A549 (cell line): Measurements from ENCODE around the gene C4orf54. TPM values are rescaled to one million over a fixed set of nuclear protein-coding genes. Genes with fewer than 3 reads are reported as not detected.

ENCODE experiments used
- ATAC-seq, 2 experiments: fragments of 200-7000 bp in 1 of 2; fragments of >200 bp in 1 of 2; cut with Nextera tagmentation in 1 of 2; cut with Tn5 transposase in 1 of 2; 3 replicates each; pipeline versions ENCODE4 v1.8.0 to v1.9.1; 2018 to 2020; ENCODE audit warnings: mild to moderate bottlenecking in 1 of 2, moderate library complexity in 1 of 2
- CTCF ChIA-PET: fragments of 300-600 bp; sonication (Branson Sonifier 250); formaldehyde crosslinking; extraction: SDS; loops from one replicate; lab custom pipeline; 2021; ENCODE audit warnings: antibody characterized with exemption, inconsistent platforms; lab: Yijun Ruan, JAX
- POLR2A ChIA-PET: fragments of 350-600 bp; formaldehyde crosslinking; extraction: SDS; loops from one replicate; lab custom pipeline; 2021; ENCODE audit warnings: antibody characterized with exemption, inconsistent platforms; lab: Yijun Ruan, JAX
- DNase-seq, 2 experiments: peaks; one replicate each; pipeline versions ENCODE4 v3.0.0 to v3.0.0-alpha.2; 2011 to 2016; ENCODE audit warnings: low read depth in 1 of 2, low spot score in 1 of 2
- FAIRE-seq: peaks from 2 replicates; lab custom pipeline; 2011; peaks lifted over from hg19 to GRCh38; lab: Jason Lieb, UNC
- H3K27ac ChIP-seq, 2 experiments: fragments of >200 bp; sonication (Bioruptor Twin); formaldehyde crosslinking; 3 replicates each; pipeline ENCODE4 v1.5.1; 2016 to 2017
- H3K4me1 ChIP-seq: fragments of >200 bp; sonication (Bioruptor Twin); formaldehyde crosslinking; 3 replicates; pipeline ENCODE4 v1.6.1; 2016
- H3K4me2 ChIP-seq: fragments of >200 bp; sonication (Bioruptor Twin); formaldehyde crosslinking; 3 replicates; pipeline ENCODE4 v1.6.1; 2016
- H3K4me3 ChIP-seq: fragments of >200 bp; sonication (Bioruptor Twin); formaldehyde crosslinking; 3 replicates; pipeline ENCODE4 v1.5.1; 2016
- H3K9me3 ChIP-seq: fragments of >200 bp; sonication (Bioruptor Twin); formaldehyde crosslinking; 3 replicates; pipeline ENCODE4 v1.6.1; 2016
- ATOH8 ChIP-seq: fragments of 250-450 bp; sonication (Bioruptor Pico); IDR thresholded peaks from 2 replicates; pipeline ENCODE4 v1.5.0; 2020; ENCODE audit warnings: low read depth, mild to moderate bottlenecking, moderate library complexity
- CBX8 ChIP-seq: fragments of 200-600 bp; sonication (generic); IDR thresholded peaks from 2 replicates; pipeline ENCODE4 v1.6.1; 2016
- CHD2 ChIP-seq: fragments of 150-350 bp; IDR thresholded peaks from 2 replicates; pipeline ENCODE4 v1.6.1; 2014; ENCODE audit warnings: low read length; ENCODE audit not compliant: partially characterized antibody
- CHD4 ChIP-seq: fragments of 200-600 bp; sonication (generic); IDR thresholded peaks from 2 replicates; pipeline ENCODE4 v1.6.1; 2016; ENCODE audit warnings: antibody characterized with exemption, mild to moderate bottlenecking, borderline replicate concordance
- CTCF ChIP-seq: fragments of >200 bp; sonication (Bioruptor Twin); formaldehyde crosslinking; IDR thresholded peaks from 3 replicates; pipeline ENCODE4 v1.5.1; 2016
- EHF ChIP-seq: fragments of 250-450 bp; sonication (Bioruptor Pico); IDR thresholded peaks from 2 replicates; pipeline ENCODE4 v1.5.0; 2020; ENCODE audit warnings: mild to moderate bottlenecking
- ELK1 ChIP-seq: fragments of 150-350 bp; IDR thresholded peaks from 2 replicates; pipeline ENCODE4 v1.6.1; 2014; ENCODE audit warnings: low read depth, mild to moderate bottlenecking, low read length
- ESRRA ChIP-seq: fragments of 150-350 bp; IDR thresholded peaks from 2 replicates; pipeline ENCODE4 v1.6.1; 2014; ENCODE audit warnings: mild to moderate bottlenecking, low read length, borderline replicate concordance
- FOSB ChIP-seq: fragments of 250-450 bp; sonication (Bioruptor Pico); IDR thresholded peaks from 2 replicates; pipeline ENCODE4 v1.5.0; 2020; ENCODE audit warnings: mild to moderate bottlenecking, moderate library complexity
- FOXS1 ChIP-seq: fragments of 250-450 bp; sonication (Bioruptor Pico); IDR thresholded peaks from 2 replicates; pipeline ENCODE4 v1.5.0; 2020; ENCODE audit warnings: mild to moderate bottlenecking, moderate library complexity
- HDAC2 ChIP-seq: fragments of 200-600 bp; sonication (generic); IDR thresholded peaks from 2 replicates; pipeline ENCODE4 v1.6.1; 2016
- JUNB ChIP-seq: fragments of >200 bp; sonication (Bioruptor Twin); formaldehyde crosslinking; IDR thresholded peaks from 2 replicates; pipeline ENCODE4 v1.6.1; 2016
- MYC ChIP-seq: IDR thresholded peaks from 2 replicates; pipeline ENCODE4 v1.6.1; 2012; ENCODE audit warnings: mild to moderate bottlenecking, inconsistent platforms, low read length, improper control_type of control experiment, borderline replicate concordance
- PHF8 ChIP-seq: fragments of 200-600 bp; sonication (generic); IDR thresholded peaks from 2 replicates; pipeline ENCODE4 v1.6.1; 2016; ENCODE audit warnings: low read depth, mild to moderate bottlenecking, antibody characterized with exemption, moderate library complexity, borderline replicate concordance
- POLR2A ChIP-seq: IDR thresholded peaks from 2 replicates; pipeline ENCODE4 v1.6.1; 2012; ENCODE audit warnings: mild to moderate bottlenecking, low read length
- RARB ChIP-seq: fragments of 250-450 bp; sonication (Bioruptor Pico); IDR thresholded peaks from 2 replicates; pipeline ENCODE4 v1.8.0; 2021; ENCODE audit warnings: mild to moderate bottlenecking, moderate library complexity
- RCOR1 ChIP-seq: fragments of 150-350 bp; IDR thresholded peaks from 2 replicates; pipeline ENCODE4 v1.6.1; 2014; ENCODE audit warnings: antibody characterized with exemption, low read length, low read depth
- REST ChIP-seq: fragments of 200-600 bp; sonication (generic); IDR thresholded peaks from 2 replicates; pipeline ENCODE4 v1.6.1; 2016; ENCODE audit warnings: antibody characterized with exemption, mild to moderate bottlenecking, moderate library complexity
- ZNF302 ChIP-seq: fragments of 250-450 bp; sonication (Bioruptor Pico); IDR thresholded peaks from 2 replicates; pipeline ENCODE4 v1.9.0; 2021; ENCODE audit warnings: inconsistent platforms, mild to moderate bottlenecking, moderate library complexity
- WGBS: methylation state at CpG from one replicate; pipeline ENCODE4 v1.1.6; 2017; ENCODE audit errors: missing lambda C conversion rate; 5-methylcytosine and 5-hydroxymethylcytosine counted together
- polyA plus RNA-seq, 4 experiments: library from polyadenylated mRNA; depleted of rRNA in 3 of 4; stranded (reverse); fragments of >200 nt; fragmentation: RNase III in 1 of 4; extraction: RNeasy Plus Mini Kit Qiagen cat#74134 plus additional on column Dnase treatment in 1 of 4; gene quantifications; 2 replicates in 3 of 4; 3 replicates in 1 of 4; pipeline ENCODE4 v1.2.3, GENCODE V29; 2011 to 2017

Gene C4orf54
- polyA plus RNA-seq, 2 of the 4 experiments (the other 2 are of a cell fraction), result not detected

GRCh38 chr4:99685234-99685633 is 27.6 kb upstream of the C4orf54 start:
- H3K4me3 ChIP-seq, result no peak overlapping the region
- H3K27ac ChIP-seq, result no peak overlapping the region
- WGBS, result 36% methylated on average over 2 of the region's 2 CpGs
- no peak for DNase-seq
- ChIA-PET POLR2A (no interaction called here), CTCF (no interaction called here)
- no peaks in the 10 kb centered on the region for H3K9me3 ChIP-seq
- no peak for FAIRE-seq
- no peak for ATAC-seq
- no peak overlapping the region for H3K4me2 ChIP-seq
- no peaks in the 10 kb centered on the region for H3K4me1 ChIP-seq
- TF ChIP-seq PHF8 (no peak), RCOR1 (no peak), FOSB (CRISPR knock-in tag) (no peak), FOXS1 (CRISPR knock-in tag) (no peak), CTCF (no peak), ELK1 (no peak), CHD2 (no peak), CHD4 (no peak), ZNF302 (CRISPR knock-in tag) (no peak), HDAC2 (no peak), RARB (CRISPR knock-in tag) (no peak), REST (no peak), POLR2A (no peak), ESRRA (no peak), ATOH8 (CRISPR knock-in tag) (no peak), EHF (no peak), MYC (no peak), JUNB (no peak), CBX8 (no peak)

GRCh38 chr4:99683895-99684294 is 26.3 kb upstream of the C4orf54 start:
- H3K9me3 ChIP-seq, result no peaks in the 10 kb centered on the region
- no peak overlapping the region for H3K27ac ChIP-seq
- ChIA-PET POLR2A (no interaction called here), CTCF (no interaction called here)
- H3K4me1 ChIP-seq, result no peaks in the 10 kb centered on the region
- DNase-seq (no peak), FAIRE-seq (no peak), ATAC-seq (no peak)
- 68% methylated on average over 4 of the region's 4 CpGs for WGBS
- no peak for TF ChIP-seq FOSB (CRISPR knock-in tag)
- H3K4me2 ChIP-seq, result no peak overlapping the region
- H3K4me3 ChIP-seq, result no peak overlapping the region
